GM19099 (cell line): ENCODE results near the gene RHNO1.

Experiments
- POLR2A ChIP-seq: IDR thresholded peaks from 3 replicates; pipeline ENCODE4 v1.6.1; 2011; ENCODE audit warnings: low read depth; ENCODE audit not compliant: insufficient read length; ENCODE audit errors: extremely low read depth

RHNO1 gene

GRCh38 chr12:2877047-2877952, at the start of gene RHNO1, which contains the start of gene FOXM1:
RHNO1 (plus strand) TSS chr12:2877223; CDS start chr12:2885367, 8,144 bp downstream.
FOXM1 (minus strand) TSS chr12:2877174; CDS start chr12:2874478, 2,696 bp downstream.
- TF ChIP-seq POLR2A: peak; percentile 85

- no peak for TF ChIP-seq POLR2A
Measured at GRCh38 chr12:2829275-2829674, 47.7 kb upstream of the RHNO1 start.

- no peak for TF ChIP-seq POLR2A
Measured at GRCh38 chr12:2832550-2833127, 44.4 kb upstream of the RHNO1 start.

- no peak for TF ChIP-seq POLR2A
Measured at GRCh38 chr12:2833327-2833726, 43.7 kb upstream of the RHNO1 start.

- TF ChIP-seq POLR2A: no peak
Measured at GRCh38 chr12:2833810-2834209, 43.2 kb upstream of the RHNO1 start.

- TF ChIP-seq POLR2A: no peak
Measured at GRCh38 chr12:2834581-2835491, 42.2 kb upstream of the RHNO1 start, which contains the start of gene NRIP2. NRIP2 (minus strand) TSS chr12:2835035; CDS start chr12:2834983, 52 bp downstream.

GRCh38 chr12:2835691-2836403, 41.2 kb upstream of the RHNO1 start:
- TF ChIP-seq POLR2A: no peak

GRCh38 chr12:2836574-2836973, 40.4 kb upstream of the RHNO1 start:
- no peak for TF ChIP-seq POLR2A

GRCh38 chr12:2841056-2841650, 35.9 kb upstream of the RHNO1 start:
- TF ChIP-seq POLR2A: no peak

GRCh38 chr12:2842948-2843347, 34.1 kb upstream of the RHNO1 start:
- no peak for TF ChIP-seq POLR2A

- no peak for TF ChIP-seq POLR2A
Measured at GRCh38 chr12:2844786-2845185, 32.2 kb upstream of the RHNO1 start.

- TF ChIP-seq POLR2A: no peak
Measured at GRCh38 chr12:2845280-2845679, 31.7 kb upstream of the RHNO1 start.

- no peak for TF ChIP-seq POLR2A
Measured at GRCh38 chr12:2851931-2852330, 25.1 kb upstream of the RHNO1 start.

- no peak for TF ChIP-seq POLR2A
Measured at GRCh38 chr12:2853626-2854025, 23.4 kb upstream of the RHNO1 start.
